GM12878 (cell line): ENCODE results near the gene NDUFS4. TPM values are rescaled to one million over a fixed set of nuclear protein-coding genes. Genes with fewer than 3 reads are reported as not detected.

Experiments
- ATAC-seq: fragments of 200-7000 bp; cut with Tn5 transposase; 3 replicates; pipeline ENCODE4 v1.9.1; 2020; ENCODE audit warnings: mild to moderate bottlenecking, moderate library complexity
- BruUV-seq: library from RNA; stranded (reverse); fragments of 400-500 nt; replicated peaks from 2 replicates; lab custom pipeline; 2021; lab: Mats Ljungman, UMichigan
- CTCF ChIA-PET: fragments of 300-600 bp; sonication (Branson Sonifier 250); formaldehyde crosslinking; extraction: SDS; loops from one replicate; lab custom pipeline; 2021; ENCODE audit warnings: inconsistent platforms; lab: Yijun Ruan, JAX
- POLR2A ChIA-PET: fragments of 350-600 bp; formaldehyde crosslinking; extraction: SDS; loops from one replicate; lab custom pipeline; 2021; ENCODE audit warnings: inconsistent platforms; lab: Charles Lee
- RAD21 ChIA-PET: fragments of 300-600 bp; sonication (Branson Sonifier 250); formaldehyde crosslinking; loops from one replicate; lab custom pipeline; 2023; ENCODE audit warnings: antibody characterized with exemption; ENCODE audit not compliant: unreplicated experiment; lab: Charles Lee
- SMC1A ChIA-PET: fragments of 300-600 bp; sonication (Branson Sonifier 250); formaldehyde crosslinking; loops from one replicate; lab custom pipeline; 2023; ENCODE audit not compliant: unreplicated experiment, uncharacterized antibody; lab: Charles Lee
- DNase-seq: peaks from one replicate; pipeline ENCODE4 v3.0.0-alpha.2; 2011; ENCODE audit warnings: low read depth, low spot score
- FAIRE-seq: peaks from 3 replicates; lab custom pipeline; 2011; peaks lifted over from hg19 to GRCh38; lab: Jason Lieb, UNC
- H2AFZ ChIP-seq: 2 replicates; pipeline ENCODE4 v1.6.0; 2011; ENCODE audit warnings: low read depth, low read length, control low read depth; ENCODE audit not compliant: control insufficient read depth
- H3K27ac ChIP-seq: 2 replicates; pipeline ENCODE4 v1.5.1; 2011; ENCODE audit warnings: control low read depth; ENCODE audit not compliant: control insufficient read depth, insufficient read depth
- H3K27me3 ChIP-seq, 2 experiments: replicated peaks in 1 of 2; 2 replicates each; pipeline versions ENCODE4 v1.6.0 to v1.6.1; 2011; ENCODE audit warnings: low read length in 1 of 2; ENCODE audit not compliant: control insufficient read depth in 2 of 2, insufficient read depth in 2 of 2
- H3K36me3 ChIP-seq, 2 experiments: 2 replicates each; pipeline ENCODE4 v1.5.1; 2011; ENCODE audit warnings: low read length in 1 of 2; ENCODE audit not compliant: control insufficient read depth in 2 of 2, insufficient read depth in 2 of 2
- H3K4me1 ChIP-seq: 2 replicates; pipeline ENCODE4 v1.6.1; 2011; ENCODE audit warnings: mild to moderate bottlenecking, low read length, moderate library complexity, mixed read lengths; ENCODE audit not compliant: control insufficient read depth, insufficient read depth
- H3K4me2 ChIP-seq: 2 replicates; pipeline ENCODE4 v1.6.0; 2011; ENCODE audit warnings: control low read depth; ENCODE audit not compliant: control insufficient read depth, insufficient read depth
- H3K4me3 ChIP-seq: fragments of 200-600 bp; sonication (generic); 2 replicates; pipeline ENCODE4 v1.5.1; 2016
- H3K79me2 ChIP-seq: 2 replicates; pipeline ENCODE4 v1.6.0; 2011; ENCODE audit warnings: low read length; ENCODE audit not compliant: control insufficient read depth, insufficient read depth
- H3K9ac ChIP-seq: 2 replicates; pipeline ENCODE4 v1.8.0; 2011; ENCODE audit warnings: low read length, control low read depth, mixed read lengths; ENCODE audit not compliant: control insufficient read depth, insufficient read depth
- H3K9me3 ChIP-seq: replicated peaks from 3 replicates; pipeline ENCODE4 v1.5.1; 2011; ENCODE audit warnings: mild to moderate bottlenecking, low read length; ENCODE audit not compliant: control insufficient read depth, insufficient read depth
- H4K20me1 ChIP-seq: 2 replicates; pipeline ENCODE4 v1.6.0; 2011; ENCODE audit not compliant: control insufficient read depth, insufficient read depth
- ATF2 ChIP-seq: IDR thresholded peaks from 2 replicates; pipeline ENCODE4 v1.6.1; 2012; ENCODE audit warnings: low read length, inconsistent platforms
- CBX5 ChIP-seq: sonication (generic); IDR thresholded peaks from 2 replicates; pipeline ENCODE4 v1.6.1; 2016; ENCODE audit warnings: low read depth, moderate library complexity, mild to moderate bottlenecking, inconsistent platforms
- CHD1 ChIP-seq: IDR thresholded peaks from 2 replicates; pipeline ENCODE4 v1.6.1; 2012; ENCODE audit warnings: low read depth, low read length, improper control_type of control experiment
- EED ChIP-seq: sonication (generic); IDR thresholded peaks from 2 replicates; pipeline ENCODE4 v1.6.1; 2016; ENCODE audit warnings: antibody characterized with exemption, low read depth
- ELK1 ChIP-seq: IDR thresholded peaks from 2 replicates; pipeline ENCODE4 v1.6.1; 2012; ENCODE audit warnings: low read depth, low read length, improper control_type of control experiment
- FOS ChIP-seq: IDR thresholded peaks from 3 replicates; pipeline ENCODE4 v1.6.1; 2011; ENCODE audit warnings: borderline replicate concordance; ENCODE audit not compliant: insufficient read length; ENCODE audit errors: extremely low read depth
- FOXK2 ChIP-seq: fragments of 450-650 bp; IDR thresholded peaks from 2 replicates; pipeline ENCODE4 v1.6.1; 2017; ENCODE audit warnings: mild to moderate bottlenecking, moderate library complexity
- HDGF ChIP-seq: fragments of 450-650 bp; IDR thresholded peaks from 2 replicates; pipeline ENCODE4 v1.6.1; 2016; ENCODE audit warnings: antibody characterized with exemption
- JUNB ChIP-seq: IDR thresholded peaks from 2 replicates; pipeline ENCODE4 v1.6.1; 2016; ENCODE audit warnings: antibody characterized with exemption, mild to moderate bottlenecking
- NBN ChIP-seq: fragments of 450-650 bp; IDR thresholded peaks from 2 replicates; pipeline ENCODE4 v1.6.1; 2016
- NFYA ChIP-seq: IDR thresholded peaks from 2 replicates; pipeline ENCODE4 v1.6.1; 2011; ENCODE audit warnings: low read depth, mild to moderate bottlenecking, low read length, improper control_type of control experiment, borderline replicate concordance
- SMAD1 ChIP-seq: fragments of 450-650 bp; IDR thresholded peaks from 2 replicates; pipeline ENCODE4 v1.6.1; 2018; ENCODE audit warnings: mild to moderate bottlenecking, low read depth; ENCODE audit not compliant: partially characterized antibody
- TCF12 ChIP-seq: IDR thresholded peaks from 2 replicates; pipeline ENCODE4 v1.6.1; 2011; ENCODE audit warnings: low read depth, mild to moderate bottlenecking, low read length
- YBX1 ChIP-seq: fragments of 450-650 bp; IDR thresholded peaks from 2 replicates; pipeline ENCODE4 v1.6.1; 2016; ENCODE audit warnings: antibody characterized with exemption
- ZNF24 ChIP-seq: fragments of 450-650 bp; IDR thresholded peaks from 2 replicates; pipeline ENCODE4 v1.6.1; 2017; ENCODE audit warnings: antibody characterized with exemption, mild to moderate bottlenecking
- ZNF687 ChIP-seq: fragments of 450-650 bp; IDR thresholded peaks from 2 replicates; pipeline ENCODE4 v1.6.1; 2017; ENCODE audit warnings: mild to moderate bottlenecking, moderate library complexity
- WGBS: methylation state at CpG from one replicate; pipeline ENCODE4 v1.1.6; 2016; ENCODE audit warnings: low lambda C conversion rate; ENCODE audit not compliant: insufficient replicate concordance, insufficient coverage; ENCODE audit errors: missing lambda C conversion rate; 5-methylcytosine and 5-hydroxymethylcytosine counted together
- in situ Hi-C: fragments of 300-500 bp; cut with MboI; formaldehyde crosslinking; loops from 9 replicates; pipeline ENCODE4 v1.14.3; 2018; ENCODE audit warnings: mixed read lengths
- intact Hi-C: fragments of 100-400 bp; cut with micrococcal nuclease; formaldehyde crosslinking; loops from one replicate; pipeline ENCODE4 v1.14.2; 2022; ENCODE audit not compliant: unreplicated experiment
- polyA plus RNA-seq, 11 experiments: library from polyadenylated mRNA; depleted of rRNA in 4 of 11; unstranded in 6 of 11; stranded (reverse) in 5 of 11; fragments of >200 nt; fragmentation: Nextera tagmentation in 4 of 11; fragmentation: Illumina TruSeq in 1 of 11; extraction: Ambion mirVana in 4 of 11; extraction: Trizol in 1 of 11; gene quantifications; 1 replicate in 1 of 11; 2 replicates in 10 of 11; pipeline versions ENCODE4 v1.2.1 to v1.2.3, GENCODE V29; 2011 to 2016; ENCODE audit warnings: inconsistent platforms in 2 of 11, missing spikeins in 2 of 11, low read depth in 1 of 11
- total RNA-seq, 4 experiments: library from RNA; depleted of rRNA in 3 of 4; stranded (reverse); fragments of >200 nt in 3 of 4; fragmentation: Illumina TruSeq in 1 of 4; extraction: Trizol in 1 of 4; gene quantifications; 2 replicates each; pipeline versions ENCODE4 v1.2.1 to v1.2.3, GENCODE V29; 2013 to 2021

NDUFS4 gene
- total and polyA plus RNA-seq, 10 of the 15 experiments (the other 5 are each of a cell fraction or from before 2014, with no cell fraction given): 69.9 to 366 (median 114) TPM

GRCh38 chr5:53667621-53668020 is 107.2 kb downstream of the NDUFS4 start (continued):
- no peak for TF ChIP-seq ATF2
- no peak for TF ChIP-seq ELK1
- no peak for TF ChIP-seq CHD1
- no peak for TF ChIP-seq FOS

- no peak for FAIRE-seq
- CTCF ChIA-PET: interaction anchor here (1.2 kb wide), 1 partner anchor 193 kb away, joined by 3 read pairs; no protein-coding TSS in a partner anchor
- no peak overlapping the region for H3K4me3 ChIP-seq
- H3K9me3 ChIP-seq: no peaks in the 10 kb centered on the region
- POLR2A ChIA-PET: no interaction called here
- WGBS: 95% methylated on average over 3 of the region's 3 CpGs
- no peaks in the 10 kb centered on the region for H3K36me3 ChIP-seq
- BruUV-seq: no TSS peak
- no peak for DNase-seq
- RAD21 ChIA-PET: no interaction called here
- H3K4me1 ChIP-seq: no peaks in the 10 kb centered on the region
- SMC1A ChIA-PET: interaction anchor here (0.6 to 1.7 kb wide), 4 partner anchors 13 to 334 kb away, joined by 3 to 4 read pairs (median 4); no protein-coding TSS in a partner anchor
- H3K27ac ChIP-seq: no peak overlapping the region
- TF ChIP-seq JUNB: no peak
- no peak for TF ChIP-seq CBX5
- no peak for TF ChIP-seq ZNF24
- TF ChIP-seq TCF12: no peak
- TF ChIP-seq NFYA: no peak
- no peak for TF ChIP-seq SMAD1
- no peak for TF ChIP-seq NBN
- TF ChIP-seq YBX1: no peak
- no peak for TF ChIP-seq ZNF687
- no peak for TF ChIP-seq FOXK2
- no peak for TF ChIP-seq EED
- TF ChIP-seq HDGF: no peak
- ATAC-seq: no peak
- intact Hi-C loops (no loop called here), in situ Hi-C loops (no loop called here)
- H4K20me1 ChIP-seq: no peaks in the 10 kb centered on the region
- H2AFZ ChIP-seq: no peak overlapping the region
- H3K4me2 ChIP-seq: no peak overlapping the region
- no peaks in the 10 kb centered on the region for H3K27me3 ChIP-seq
- no peak overlapping the region for H3K9ac ChIP-seq
- no peaks in the 10 kb centered on the region for H3K79me2 ChIP-seq
Measured at GRCh38 chr5:53671447-53671846, 111.0 kb downstream of the NDUFS4 start.
